ACHN (cell line): ENCODE data around the gene GATB.

Experiments
- DNase-seq: peaks from one replicate; pipeline ENCODE4 v3.0.0-alpha.2; 2015
- in situ Hi-C: cut with HindIII; loops from 2 replicates; pipeline ENCODE4 v1.10.0; 2017; ENCODE audit warnings: low sequenced_read_pairs, low pct_ligation_motif_present, low pct_unique_long_range_greater_than_20kb

Gene GATB

DNA sequence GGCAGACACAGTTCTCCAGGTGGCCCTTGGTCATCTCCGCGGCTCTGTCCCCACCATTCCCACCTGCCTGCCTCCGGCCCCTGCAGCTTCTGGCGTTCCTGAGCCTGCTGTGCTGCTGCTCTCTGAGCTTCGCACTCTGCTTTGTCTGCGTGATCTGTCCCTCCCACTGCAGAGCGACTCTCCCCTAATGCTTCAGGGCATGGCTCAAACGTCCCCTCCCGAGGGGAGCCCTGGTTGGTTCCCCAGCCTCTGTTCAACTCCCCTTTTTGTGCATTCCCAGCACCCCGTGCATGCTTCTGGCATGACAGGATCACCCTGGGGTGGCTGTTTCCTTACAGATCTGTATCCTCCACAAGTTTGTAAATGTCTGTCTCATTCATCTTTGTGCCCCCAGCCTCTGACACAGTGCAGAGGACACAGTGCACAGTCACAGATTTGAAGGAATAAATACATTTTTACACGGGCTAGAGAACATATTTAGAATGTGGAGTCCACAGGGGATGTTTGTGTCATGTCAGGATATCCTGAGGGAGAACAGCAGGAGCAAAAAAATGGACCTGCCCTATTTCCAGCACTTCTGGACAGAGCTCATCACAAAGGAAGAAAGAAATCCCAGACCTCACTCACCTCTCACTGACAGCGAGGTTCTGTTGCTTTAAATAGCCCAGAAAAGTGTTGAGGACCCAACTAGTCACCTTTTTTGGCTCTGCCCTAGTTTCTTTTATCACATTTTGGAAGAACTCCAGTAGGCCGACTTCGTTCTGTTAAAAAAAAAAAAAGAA lies 72.6 kb downstream of the GATB start:
- no peak for DNase-seq
- in situ Hi-C loops: no loop called here

DNA sequence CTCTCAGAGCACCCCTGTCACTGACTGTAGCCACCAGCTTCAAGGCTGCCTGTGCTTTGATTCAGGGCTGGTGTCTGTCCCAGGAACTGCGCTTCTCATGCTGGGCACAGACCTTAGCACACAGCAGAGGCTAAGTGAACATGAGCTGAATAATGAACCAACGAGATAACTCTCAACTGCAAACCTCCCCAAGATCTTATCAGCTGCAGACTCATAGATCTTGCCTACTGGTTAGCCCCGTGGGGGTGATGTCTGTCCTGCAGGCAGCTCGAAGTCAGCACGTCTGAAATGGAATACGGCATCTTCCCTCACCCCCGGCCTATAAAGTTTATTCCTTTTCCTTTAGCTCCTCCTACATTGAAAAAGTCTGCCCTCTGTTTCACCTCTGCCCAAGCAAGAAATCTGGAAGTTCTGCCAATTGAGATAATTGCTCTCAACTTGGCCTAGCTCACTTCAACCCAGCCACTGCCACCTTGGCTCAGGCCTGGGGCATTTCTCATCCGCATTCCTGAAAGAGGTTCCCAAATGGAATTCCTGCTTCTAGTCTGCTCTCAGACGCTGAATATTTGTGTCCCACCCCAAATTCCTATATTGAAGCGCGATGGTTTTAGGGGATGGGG lies 73.7 kb downstream of the GATB start:
- in situ Hi-C loops: no loop called here
- no peak for DNase-seq

DNA sequence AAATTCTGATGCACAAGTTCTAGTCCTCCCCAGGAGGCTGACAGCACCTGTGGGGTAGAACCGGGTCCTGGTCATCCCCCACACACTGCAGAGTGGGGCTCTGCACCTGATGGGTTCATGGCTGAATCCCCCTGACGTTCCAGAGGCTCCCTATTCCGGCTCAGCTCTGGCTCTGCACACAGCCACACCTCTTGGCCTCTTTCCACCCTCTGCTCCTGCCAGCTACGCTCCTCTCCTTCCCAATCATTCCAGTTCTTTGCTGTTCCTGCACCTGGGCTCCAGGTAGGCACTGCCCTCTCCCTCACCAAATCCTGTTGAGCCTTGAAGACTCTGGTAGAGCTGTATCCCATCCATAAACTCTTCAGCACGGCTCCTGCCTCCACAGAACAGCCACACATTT lies 75.5 kb downstream of the GATB start:
- in situ Hi-C loops: no loop called here
- no peak for DNase-seq

DNA sequence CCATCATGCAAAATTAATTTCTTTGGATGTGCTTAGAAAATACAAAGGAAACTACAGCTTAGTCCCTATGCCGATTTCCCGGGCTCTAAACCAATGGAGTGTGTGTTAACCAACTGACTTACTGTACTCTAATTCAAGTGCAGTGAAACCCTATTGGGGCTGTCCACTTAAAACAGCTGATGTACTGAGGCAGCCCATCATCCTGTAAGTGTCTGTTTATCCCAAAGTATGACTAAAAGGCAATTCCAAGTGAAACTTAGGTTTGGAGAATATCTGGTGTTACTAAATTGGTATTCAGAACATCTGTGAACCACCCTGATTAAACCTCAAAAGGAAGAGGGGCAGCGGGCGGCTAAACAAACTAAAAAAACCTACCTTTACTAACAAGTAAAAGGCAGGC lies 79.7 kb downstream of the GATB start:
- in situ Hi-C loops: no loop called here
- no peak for DNase-seq

DNA sequence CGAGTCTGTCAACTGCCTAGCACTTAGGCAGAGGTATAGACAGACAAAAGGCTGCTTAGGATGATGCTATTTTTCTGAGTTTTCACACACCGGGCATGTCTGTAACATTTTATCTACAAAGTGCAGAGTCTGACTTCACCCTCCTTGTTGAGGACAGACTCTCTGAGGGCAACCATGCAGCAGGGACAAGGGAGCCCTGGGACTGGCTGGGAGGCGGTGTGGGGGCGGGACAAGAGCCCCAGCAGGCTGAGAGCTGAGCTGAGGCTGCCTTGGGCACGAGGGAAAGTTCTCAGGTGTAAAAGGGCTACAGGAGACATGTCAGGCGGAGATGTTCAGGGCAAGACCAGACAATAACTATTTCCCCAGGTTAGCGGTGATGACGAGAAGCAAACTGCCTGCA lies 81.6 kb downstream of the GATB start:
- in situ Hi-C loops: no loop called here
- DNase-seq: no peak

DNA sequence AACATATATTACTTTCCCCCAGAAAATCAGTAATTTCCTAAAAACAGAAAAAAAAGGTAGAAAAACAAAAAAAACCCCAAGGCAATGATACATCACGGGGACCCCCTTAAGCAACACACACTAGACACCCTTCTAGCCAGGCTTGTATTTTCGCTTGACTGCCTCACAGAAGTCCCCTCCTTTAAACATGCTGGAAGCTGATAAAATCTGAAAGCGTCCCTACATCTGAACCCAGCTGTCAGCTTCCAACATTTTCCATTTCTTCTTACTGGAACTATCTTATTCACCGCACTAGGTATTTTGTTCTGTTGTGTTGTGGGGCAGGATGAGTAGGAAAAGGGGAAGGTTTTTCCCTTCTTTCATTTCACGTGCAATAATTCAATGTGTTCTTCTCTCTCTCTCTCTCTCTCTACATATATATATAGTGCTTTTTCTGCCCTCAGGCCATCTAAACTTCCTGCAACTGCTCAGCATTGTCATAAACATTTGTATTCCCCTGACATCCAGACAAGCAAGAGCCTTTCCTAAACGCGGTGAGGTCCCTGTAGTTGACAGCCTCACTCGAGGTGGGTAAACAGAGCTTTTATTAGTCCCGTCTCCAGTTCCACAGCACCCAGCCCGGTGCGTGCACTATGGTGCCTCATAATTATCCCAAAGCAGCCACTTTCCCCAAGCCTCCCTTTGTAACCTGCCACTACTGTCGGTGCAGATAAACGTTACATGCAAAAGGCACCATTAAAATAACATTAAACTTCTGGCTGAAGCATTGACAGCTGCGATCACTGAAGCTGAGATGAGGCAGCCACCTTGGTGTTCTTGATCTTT lies 82.5 kb downstream of the GATB start:
- in situ Hi-C loops: no loop called here
- no peak for DNase-seq

DNA sequence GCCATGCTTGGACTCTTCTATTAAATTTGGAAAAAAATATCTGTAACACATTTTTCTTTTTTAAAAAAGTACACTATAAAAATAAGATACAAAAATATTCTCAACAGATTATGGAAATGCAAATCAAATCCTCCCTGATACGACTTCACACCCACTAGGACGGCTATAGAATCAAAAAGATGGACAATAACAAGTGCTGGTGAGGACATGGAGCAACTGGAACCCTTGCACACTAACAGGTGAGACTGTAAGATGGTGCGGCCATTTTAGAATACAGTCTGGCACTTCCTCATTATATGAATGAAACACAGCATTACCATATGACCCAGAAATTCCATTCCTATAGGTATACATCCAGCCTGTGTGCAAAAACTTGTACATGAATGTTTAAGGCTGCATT lies 83.6 kb downstream of the GATB start:
- no peak for DNase-seq
- in situ Hi-C loops: no loop called here

DNA sequence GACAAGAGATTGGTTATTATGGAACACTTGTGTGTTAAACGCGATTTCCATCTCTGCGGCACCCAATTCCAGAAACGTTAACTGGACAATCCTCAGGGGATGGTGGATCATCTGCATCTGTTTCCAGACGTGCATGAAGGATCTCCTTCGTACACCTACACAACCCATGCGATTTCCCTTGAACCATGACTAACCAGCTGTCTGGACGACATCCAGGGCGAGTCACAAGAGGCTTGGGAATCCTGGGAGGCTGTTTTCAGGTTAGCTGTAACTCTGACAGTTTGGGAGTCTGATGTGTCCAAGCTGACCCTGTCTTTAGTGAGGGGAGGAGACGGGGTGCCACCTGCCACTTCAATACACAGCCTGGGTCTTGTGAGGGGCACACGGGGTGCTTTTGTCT lies 84.5 kb downstream of the GATB start:
- peak; percentile 73 for DNase-seq
- in situ Hi-C loops: no loop called here

DNA sequence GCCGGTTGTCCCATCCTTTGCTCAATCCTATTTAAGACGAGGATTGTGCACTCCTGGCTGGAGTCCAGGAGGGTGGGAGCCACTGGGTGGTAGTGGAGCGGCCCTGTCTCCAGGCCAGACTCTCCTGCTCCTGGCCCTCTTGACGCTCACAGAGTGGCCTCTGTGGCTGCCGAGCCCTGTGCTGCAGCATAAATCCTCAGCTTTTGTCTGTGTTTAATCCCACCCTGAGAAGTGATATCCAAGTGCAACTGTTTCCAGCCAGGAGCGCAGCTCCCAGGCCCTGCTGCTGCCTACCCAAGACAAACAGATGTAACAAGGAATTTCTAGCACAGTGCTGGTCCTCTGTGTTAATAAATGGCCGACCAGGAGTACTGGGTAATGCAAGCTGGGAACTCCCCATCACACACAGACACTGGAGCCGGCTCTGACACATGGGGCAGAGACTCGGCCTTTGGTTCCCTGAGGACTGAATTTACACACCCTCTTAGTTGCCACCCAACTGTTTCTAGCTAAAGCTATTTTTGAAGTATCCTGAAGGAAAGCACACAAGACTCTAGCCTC lies 85.3 kb downstream of the GATB start:
- in situ Hi-C loops: no loop called here
- peak; percentile 25 for DNase-seq

DNA sequence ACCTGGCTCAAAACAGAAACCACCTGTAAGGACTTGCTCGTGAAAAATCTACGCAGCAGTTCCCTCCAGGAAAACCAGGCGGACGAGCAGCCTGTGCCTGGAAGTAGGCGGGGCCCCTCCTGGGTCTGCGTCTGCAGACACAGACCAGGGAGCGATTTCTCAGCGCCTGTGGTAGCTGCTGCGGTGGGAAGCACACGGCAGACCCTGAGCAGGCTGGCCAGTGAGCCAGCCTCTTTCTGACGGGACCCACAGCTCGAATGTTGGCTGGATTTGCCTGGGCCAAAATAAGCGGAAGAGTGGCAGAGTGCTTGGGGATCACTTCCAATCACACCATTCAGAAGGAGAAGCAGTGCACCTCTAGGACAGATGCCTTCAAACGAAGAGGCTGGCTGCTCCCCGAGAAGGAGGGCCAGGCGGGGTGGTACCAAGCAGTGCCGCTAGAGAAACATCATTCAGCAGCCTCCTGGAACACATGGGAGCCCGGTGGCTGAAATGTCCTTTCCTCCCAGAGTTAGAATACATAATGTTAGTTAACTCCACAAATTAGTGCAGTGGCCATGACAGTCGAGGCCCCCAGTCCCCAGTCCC lies 85.9 kb downstream of the GATB start:
- in situ Hi-C loops: no loop called here

DNA sequence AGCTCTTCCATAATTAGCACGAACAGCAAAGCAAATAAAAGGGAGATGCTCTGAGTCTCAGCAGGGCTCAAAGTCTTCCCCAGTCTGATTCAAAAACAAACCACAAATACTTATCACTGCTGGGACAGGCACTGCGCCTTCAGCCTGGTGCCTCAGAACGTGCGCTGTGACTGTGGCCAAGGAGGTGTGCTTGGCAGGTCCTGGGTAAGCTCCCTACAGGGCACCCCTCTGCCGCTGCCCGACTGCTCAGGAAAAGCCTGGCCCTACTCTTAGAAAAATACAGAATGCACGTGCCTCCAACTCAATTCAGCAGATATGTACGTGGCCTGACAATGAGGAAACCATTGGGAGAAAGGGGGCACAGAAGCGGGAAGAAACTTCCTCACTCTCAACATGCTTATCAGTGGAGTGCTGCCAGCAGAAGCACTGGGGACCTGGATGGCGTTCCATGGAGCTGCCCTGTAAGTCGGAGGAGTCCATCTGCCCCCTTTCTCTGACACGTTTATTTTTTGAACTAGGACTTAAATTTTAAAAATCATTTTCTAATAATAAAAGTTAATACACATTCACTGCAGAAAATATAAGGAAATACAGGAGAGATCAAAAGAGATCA lies 86.8 kb downstream of the GATB start:
- in situ Hi-C loops: no loop called here
- no peak for DNase-seq

More for the DNA sequence above, 85.9 kb downstream of the GATB start:
- no peak for DNase-seq

DNA sequence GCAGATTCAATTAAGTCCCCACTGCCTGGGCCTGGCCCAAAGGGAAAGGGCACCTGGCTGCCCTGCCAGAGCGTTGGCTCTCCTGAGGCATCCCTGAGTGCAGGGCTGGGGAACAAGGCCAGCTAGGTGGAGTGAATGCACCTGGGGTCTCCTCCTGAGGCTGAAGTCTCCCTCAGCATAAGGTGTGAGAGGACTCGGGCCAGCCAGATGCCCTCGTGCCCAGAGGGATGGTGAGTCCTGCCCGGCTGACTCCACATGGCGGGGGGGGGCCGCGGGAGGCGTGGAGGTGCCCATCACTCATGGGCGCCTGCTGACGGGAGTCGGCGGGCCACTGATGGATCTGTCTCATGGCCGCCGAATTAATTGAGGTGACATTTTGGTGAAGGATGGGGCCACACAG lies 87.8 kb downstream of the GATB start:
- in situ Hi-C loops: no loop called here
- DNase-seq: no peak

DNA sequence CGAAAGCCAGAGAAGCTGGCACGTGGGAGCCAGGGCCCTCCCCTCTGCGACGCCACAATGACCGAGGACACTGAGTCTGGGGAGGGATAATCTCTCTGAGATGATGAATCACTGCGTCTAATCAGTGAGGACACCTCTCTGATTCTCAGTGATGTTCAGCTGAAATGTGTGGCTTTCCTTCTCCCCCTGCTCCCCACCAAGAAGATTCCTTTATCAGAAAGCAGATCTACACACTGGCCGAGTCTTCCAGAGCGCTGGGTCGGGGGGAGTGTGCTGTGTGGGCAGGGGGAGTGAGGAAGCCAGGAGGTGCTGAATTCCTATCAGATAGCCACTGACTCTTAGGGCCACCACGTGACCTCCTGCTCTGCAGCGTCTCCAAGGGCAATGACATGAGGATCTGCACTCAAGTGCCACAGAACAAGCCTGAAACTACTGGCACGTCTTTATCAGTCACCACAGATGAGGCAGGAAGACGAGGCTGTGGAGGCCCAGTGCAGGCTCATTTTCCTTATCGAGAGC lies 89.2 kb downstream of the GATB start:
- DNase-seq: no peak
- in situ Hi-C loops: no loop called here

DNA sequence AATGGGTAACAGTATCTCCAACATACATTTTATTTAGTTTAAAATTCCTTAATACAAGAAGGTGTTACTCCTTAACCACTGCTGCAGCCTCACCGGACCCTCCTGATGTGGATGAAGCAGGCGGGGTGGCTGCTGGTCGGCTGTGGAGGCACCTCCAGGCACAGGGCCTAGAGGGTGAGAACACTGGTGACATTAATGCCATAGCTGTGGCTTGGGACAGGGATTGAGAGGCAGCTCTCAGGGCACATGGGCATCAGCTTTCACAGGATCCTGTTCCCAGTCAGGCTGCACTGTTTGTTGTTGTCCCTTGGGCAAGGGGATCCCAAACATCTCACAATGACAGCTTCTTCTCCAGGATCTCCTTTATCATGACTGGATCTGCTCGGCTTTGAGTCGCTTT lies 90.0 kb downstream of the GATB start:
- in situ Hi-C loops: no loop called here
- DNase-seq: no peak

DNA sequence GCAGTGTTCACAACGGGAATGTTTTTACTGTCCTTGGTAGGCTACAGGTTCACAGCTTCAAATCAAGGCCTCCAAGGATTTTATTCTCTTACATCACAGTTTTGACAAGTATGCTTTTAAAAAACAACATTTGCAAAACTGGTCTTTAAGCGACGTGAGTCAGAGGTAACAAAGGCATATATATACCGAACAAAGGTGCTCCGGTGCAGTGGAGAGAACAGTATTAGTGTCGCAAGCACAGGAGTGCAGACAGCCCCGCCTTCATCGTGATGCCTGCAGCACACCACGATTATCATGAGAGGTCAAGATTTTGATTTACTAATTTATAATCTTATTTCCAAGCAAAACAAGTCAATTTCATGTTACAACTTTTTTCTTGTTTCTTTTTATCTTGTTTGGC lies 90.8 kb downstream of the GATB start:
- no peak for DNase-seq
- in situ Hi-C loops: no loop called here

DNA sequence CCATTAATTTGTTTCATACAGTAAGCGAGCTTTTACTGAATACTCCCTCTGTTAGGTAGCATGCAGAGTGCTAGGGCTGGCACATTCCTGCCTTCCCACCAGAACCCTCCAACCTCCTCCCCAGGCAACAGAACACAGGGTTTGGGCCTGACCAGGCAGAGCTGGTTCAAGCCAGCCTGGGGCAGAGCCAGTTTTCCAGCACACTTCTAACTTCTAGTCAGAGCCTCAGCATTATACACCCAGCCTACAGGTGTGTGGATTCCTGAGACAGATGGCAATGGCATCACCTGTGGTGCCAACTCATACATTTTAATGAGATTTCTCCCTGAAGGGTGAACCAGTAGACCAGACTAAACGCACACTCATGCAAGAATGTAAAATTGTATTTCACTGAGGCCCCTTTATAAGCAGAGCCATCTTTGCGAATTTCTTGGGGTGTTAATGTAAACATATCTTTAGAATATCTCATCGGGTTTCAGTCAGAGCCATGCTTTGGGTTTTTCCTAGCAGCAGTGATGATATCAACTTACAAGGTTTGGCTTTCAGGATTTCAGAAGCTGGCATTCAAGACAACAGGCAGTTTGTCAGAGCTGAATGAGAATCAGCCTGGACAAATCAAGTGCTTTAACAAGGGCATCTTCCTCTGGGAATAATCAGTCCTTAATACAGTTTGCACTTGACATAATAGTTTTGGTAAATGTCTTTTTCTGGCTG lies 92.0 kb downstream of the GATB start:
- in situ Hi-C loops: no loop called here
- no peak for DNase-seq

DNA sequence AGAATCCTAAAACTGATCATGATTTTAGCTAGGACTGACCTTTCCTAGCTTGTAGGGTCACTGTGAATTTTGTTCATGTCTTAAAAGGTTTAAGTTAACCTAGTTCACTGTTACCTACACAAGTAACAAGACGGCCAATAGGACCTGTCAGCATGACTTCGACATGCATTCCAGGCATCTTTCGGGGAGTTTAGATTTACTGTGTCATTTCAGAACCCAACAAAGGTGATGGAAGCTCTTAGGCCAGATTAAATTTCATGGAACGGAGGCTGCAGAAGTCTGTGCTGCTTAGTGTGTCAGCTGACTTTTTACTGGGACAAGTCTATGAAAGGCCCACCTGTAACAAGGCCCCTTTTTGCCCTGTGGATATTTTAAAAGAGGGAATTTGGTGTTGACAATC lies 93.1 kb downstream of the GATB start:
- DNase-seq: no peak
- in situ Hi-C loops: no loop called here

DNA sequence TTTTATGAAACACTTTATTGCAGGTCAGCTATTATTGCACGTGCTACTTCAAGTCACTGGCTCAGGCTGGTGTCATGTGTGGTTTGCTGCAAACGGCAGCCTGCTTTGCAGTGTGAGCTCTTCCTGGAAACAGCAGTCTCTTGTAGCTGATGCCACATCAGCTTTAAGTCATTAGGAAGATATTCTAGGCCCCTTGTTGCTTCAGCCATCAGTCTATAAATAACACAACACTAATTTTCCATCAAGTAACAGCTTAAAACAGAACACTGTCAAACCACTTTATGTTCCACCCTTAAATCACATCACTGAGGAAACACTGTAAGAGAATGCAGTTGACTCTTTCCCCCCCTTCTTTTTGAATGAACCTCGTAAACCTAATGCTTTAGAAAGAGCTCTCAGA lies 93.8 kb downstream of the GATB start:
- DNase-seq: no peak
- in situ Hi-C loops: no loop called here
